ENCODE measurements around the gene CTNNBIP1.

CTNNBIP1 gene

GRCh38 chr1:9914610-9914937 lies 4.5 kb upstream of the CTNNBIP1 start:
- Histone ChIP-seq H3K36me3 (ENCODE audit: control insufficient read depth, insufficient read depth, low read length) (no peaks in the 10 kb centered on the region), H3K9ac (ENCODE audit: low read length) (no peak overlapping the region), H3K27me3 (ENCODE audit: control insufficient read depth, insufficient read depth, low read length) (no peaks in the 10 kb centered on the region), H3K4me1 (ENCODE audit: control insufficient read depth, insufficient read depth, low read length) (peaks cover 5% of the 10 kb centered on the region), H3K27ac (ENCODE audit: low read depth, low read length) (no peak overlapping the region), H3K4me3 (ENCODE audit: low read length) (no peak overlapping the region)

- H3K9ac ChIP-seq (ENCODE audit: low read length) = no peak overlapping the region
Observed at GRCh38 chr1:9912264-9912936, 2.3 kb upstream of the CTNNBIP1 start.

GRCh38 chr1:9910423-9911178 lies 532 bp upstream of the CTNNBIP1 start:
- Histone ChIP-seq H3K27me3 (ENCODE audit: control insufficient read depth, insufficient read depth, low read length) (no peaks in the 10 kb centered on the region), H3K4me3 (ENCODE audit: low read length) (peak overlapping the region; percentile 61), H3K36me3 (ENCODE audit: control insufficient read depth, insufficient read depth, low read length) (no peaks in the 10 kb centered on the region), H3K27ac (ENCODE audit: low read depth, low read length) (peak overlapping the region; percentile 95), H3K9ac (ENCODE audit: low read length) (peak overlapping the region; percentile 17), H3K4me1 (ENCODE audit: control insufficient read depth, insufficient read depth, low read length) (peaks cover 15% of the 10 kb centered on the region)

More at GRCh38 chr1:9912264-9912936, 2.3 kb upstream of the CTNNBIP1 start:
- H3K27ac ChIP-seq (ENCODE audit: low read depth, low read length) = no peak overlapping the region
- H3K36me3 ChIP-seq (ENCODE audit: control insufficient read depth, insufficient read depth, low read length) = no peaks in the 10 kb centered on the region
- H3K27me3 ChIP-seq (ENCODE audit: control insufficient read depth, insufficient read depth, low read length) = no peaks in the 10 kb centered on the region
- peaks cover 15% of the 10 kb centered on the region for H3K4me1 ChIP-seq (ENCODE audit: control insufficient read depth, insufficient read depth, low read length)
- H3K4me3 ChIP-seq (ENCODE audit: low read length) = no peak overlapping the region

GRCh38 chr1:9909234-9910046 lies 629 bp downstream of the CTNNBIP1 start:
- Histone ChIP-seq H3K36me3 (ENCODE audit: control insufficient read depth, insufficient read depth, low read length) (no peaks in the 10 kb centered on the region), H3K9ac (ENCODE audit: low read length) (peak overlapping the region; percentile 49), H3K4me1 (ENCODE audit: control insufficient read depth, insufficient read depth, low read length) (peaks cover 15% of the 10 kb centered on the region), H3K27ac (ENCODE audit: low read depth, low read length) (no peak overlapping the region), H3K4me3 (ENCODE audit: low read length) (peak overlapping the region; percentile 93), H3K27me3 (ENCODE audit: control insufficient read depth, insufficient read depth, low read length) (no peaks in the 10 kb centered on the region)

- Histone ChIP-seq H3K9ac (ENCODE audit: low read length) (no peak overlapping the region), H3K4me1 (ENCODE audit: control insufficient read depth, insufficient read depth, low read length) (peaks cover 15% of the 10 kb centered on the region), H3K27ac (ENCODE audit: low read depth, low read length) (no peak overlapping the region), H3K36me3 (ENCODE audit: control insufficient read depth, insufficient read depth, low read length) (no peaks in the 10 kb centered on the region), H3K27me3 (ENCODE audit: control insufficient read depth, insufficient read depth, low read length) (no peaks in the 10 kb centered on the region), H3K4me3 (ENCODE audit: low read length) (peak overlapping the region; percentile 93)
Observed at GRCh38 chr1:9908871-9909233, 1.2 kb downstream of the CTNNBIP1 start.

- Histone ChIP-seq H3K36me3 (ENCODE audit: control insufficient read depth, insufficient read depth, low read length) (no peaks in the 10 kb centered on the region), H3K9ac (ENCODE audit: low read length) (no peak overlapping the region), H3K4me1 (ENCODE audit: control insufficient read depth, insufficient read depth, low read length) (peaks cover 15% of the 10 kb centered on the region), H3K27me3 (ENCODE audit: control insufficient read depth, insufficient read depth, low read length) (no peaks in the 10 kb centered on the region), H3K4me3 (ENCODE audit: low read length) (no peak overlapping the region), H3K27ac (ENCODE audit: low read depth, low read length) (no peak overlapping the region)
Observed at GRCh38 chr1:9907441-9907840, 2.6 kb downstream of the CTNNBIP1 start.

- no peaks in the 10 kb centered on the region for H3K27me3 ChIP-seq (ENCODE audit: control insufficient read depth, insufficient read depth, low read length)
- H3K4me3 ChIP-seq (ENCODE audit: low read length) = no peak overlapping the region
- H3K4me1 ChIP-seq (ENCODE audit: control insufficient read depth, insufficient read depth, low read length) = peaks cover 15% of the 10 kb centered on the region
- H3K36me3 ChIP-seq (ENCODE audit: control insufficient read depth, insufficient read depth, low read length) = no peaks in the 10 kb centered on the region
- H3K27ac ChIP-seq (ENCODE audit: low read depth, low read length) = no peak overlapping the region
- H3K9ac ChIP-seq (ENCODE audit: low read length) = no peak overlapping the region
Observed at GRCh38 chr1:9906466-9906865, 3.6 kb downstream of the CTNNBIP1 start.

GRCh38 chr1:9905010-9905409 lies 5.1 kb downstream of the CTNNBIP1 start:
- Histone ChIP-seq H3K4me3 (ENCODE audit: low read length) (no peak overlapping the region), H3K36me3 (ENCODE audit: control insufficient read depth, insufficient read depth, low read length) (no peaks in the 10 kb centered on the region), H3K9ac (ENCODE audit: low read length) (no peak overlapping the region), H3K27me3 (ENCODE audit: control insufficient read depth, insufficient read depth, low read length) (no peaks in the 10 kb centered on the region), H3K4me1 (ENCODE audit: control insufficient read depth, insufficient read depth, low read length) (peaks cover 9% of the 10 kb centered on the region), H3K27ac (ENCODE audit: low read depth, low read length) (no peak overlapping the region)

GRCh38 chr1:9904596-9904995 lies 5.5 kb downstream of the CTNNBIP1 start:
- no peak overlapping the region for H3K4me3 ChIP-seq (ENCODE audit: low read length)
- H3K4me1 ChIP-seq (ENCODE audit: control insufficient read depth, insufficient read depth, low read length) = peaks cover 9% of the 10 kb centered on the region
- no peaks in the 10 kb centered on the region for H3K36me3 ChIP-seq (ENCODE audit: control insufficient read depth, insufficient read depth, low read length)
- no peak overlapping the region for H3K27ac ChIP-seq (ENCODE audit: low read depth, low read length)
- no peak overlapping the region for H3K9ac ChIP-seq (ENCODE audit: low read length)
- no peaks in the 10 kb centered on the region for H3K27me3 ChIP-seq (ENCODE audit: control insufficient read depth, insufficient read depth, low read length)

- no peaks in the 10 kb centered on the region for H3K27me3 ChIP-seq (ENCODE audit: control insufficient read depth, insufficient read depth, low read length)
- no peak overlapping the region for H3K27ac ChIP-seq (ENCODE audit: low read depth, low read length)
- no peak overlapping the region for H3K4me3 ChIP-seq (ENCODE audit: low read length)
- no peaks in the 10 kb centered on the region for H3K36me3 ChIP-seq (ENCODE audit: control insufficient read depth, insufficient read depth, low read length)
- H3K4me1 ChIP-seq (ENCODE audit: control insufficient read depth, insufficient read depth, low read length) = peaks cover 4% of the 10 kb centered on the region
- H3K9ac ChIP-seq (ENCODE audit: low read length) = no peak overlapping the region
Observed at GRCh38 chr1:9903801-9904527, 6.1 kb downstream of the CTNNBIP1 start.

- no peaks in the 10 kb centered on the region for H3K36me3 ChIP-seq (ENCODE audit: control insufficient read depth, insufficient read depth, low read length)
- H3K9ac ChIP-seq (ENCODE audit: low read length) = no peak overlapping the region
- H3K27me3 ChIP-seq (ENCODE audit: control insufficient read depth, insufficient read depth, low read length) = no peaks in the 10 kb centered on the region
- no peak overlapping the region for H3K4me3 ChIP-seq (ENCODE audit: low read length)
- H3K27ac ChIP-seq (ENCODE audit: low read depth, low read length) = no peak overlapping the region
- no peaks in the 10 kb centered on the region for H3K4me1 ChIP-seq (ENCODE audit: control insufficient read depth, insufficient read depth, low read length)
Observed at GRCh38 chr1:9902060-9902452, 8.0 kb downstream of the CTNNBIP1 start.
